Upper lobe of left lung (tissue), 6 donors: Measurements from ENCODE around the gene SLC6A3. TPM values are rescaled to one million over a fixed set of nuclear protein-coding genes. Genes with fewer than 3 reads are reported as not detected.

ENCODE experiments used
- ATAC-seq, 2 donors: fragments of 200-7000 bp; cut with Tn5 transposase; one replicate each; pipeline ENCODE4 v1.9.1; 2022; ENCODE audit warnings: mild to moderate bottlenecking in 2 of 2, moderate library complexity in 2 of 2; ENCODE audit not compliant: low FRiP score in 2 of 2
- DNase-seq, 2 donors: peaks; one replicate each; pipeline ENCODE4 v3.0.0-alpha.2; 2019 to 2020
- H3K27ac ChIP-seq, 4 donors: fragments of 200-600 bp; sonication (generic); one replicate each; pipeline ENCODE4 v1.5.1; 2016 to 2019
- H3K27me3 ChIP-seq, 4 donors: fragments of 200-600 bp; sonication (generic); one replicate each; pipeline ENCODE4 v1.5.1; 2017 to 2019
- H3K36me3 ChIP-seq, 4 donors: fragments of 200-600 bp; sonication (generic); one replicate each; pipeline ENCODE4 v1.5.1; 2016 to 2019
- H3K4me1 ChIP-seq, 4 donors: fragments of 200-600 bp; sonication (generic); one replicate each; pipeline ENCODE4 v1.5.1; 2018 to 2019
- H3K4me3 ChIP-seq, 4 donors: fragments of 200-600 bp; sonication (generic); one replicate each; pipeline ENCODE4 v1.5.1; 2017 to 2019; ENCODE audit warnings: mild to moderate bottlenecking in 2 of 4, moderate library complexity in 1 of 4
- H3K9me3 ChIP-seq, 4 donors: fragments of 200-600 bp; sonication (generic); one replicate each; pipeline ENCODE4 v1.5.1; 2018 to 2019
- EP300 ChIP-seq, 4 donors: sonication (generic); formaldehyde crosslinking; IDR thresholded peaks; one replicate each; pipeline ENCODE4 v1.5.1; 2017; ENCODE audit warnings: antibody characterized with exemption in 4 of 4, control low read depth in 2 of 4
- POLR2A ChIP-seq, 4 donors: fragments of 450-650 bp; IDR thresholded peaks; one replicate each; pipeline ENCODE4 v1.5.1; 2016 to 2017; ENCODE audit warnings: antibody characterized with exemption in 4 of 4, mild to moderate bottlenecking in 2 of 4
- POLR2AphosphoS5 ChIP-seq, 2 donors: sonication (generic); formaldehyde crosslinking; IDR thresholded peaks; one replicate each; pipeline ENCODE4 v1.5.1; 2017; ENCODE audit warnings: antibody characterized with exemption in 2 of 2
- WGBS, 2 donors: methylation state at CpG; one replicate each; pipeline ENCODE4 v1.1.5; 2017 to 2018; 5-methylcytosine and 5-hydroxymethylcytosine counted together
- total RNA-seq, 6 donors: library from RNA; depleted of rRNA in 4 of 6; stranded (reverse); fragments of >200 nt in 4 of 6; gene quantifications; one replicate each; pipeline versions ENCODE4 v1.1.0 to v1.2.1, GENCODE V29; 2016 to 2021
- TF ChIP-seq, protein P1 (sequence below), 6 experiments: fragments of 450-650 bp in 4 of 6; fragments of 200-600 bp in 2 of 6; sonication (generic) in 2 of 6; IDR thresholded peaks; one replicate each; pipeline ENCODE4 v1.5.1; 2016 to 2019; ENCODE audit warnings: antibody characterized with exemption in 6 of 6
- donor health status: DM: no; HTN: no; CAD: no; lungs with moderate emphysema.
- donor health status: DM: no; HTN: yes; CAD: no; lungs with severe emphysema.

Gene SLC6A3
- total RNA-seq, 6 donors from 2014 or later: 0.15 to 1.2 (median 0.36) TPM; not detected in 2

DNA sequence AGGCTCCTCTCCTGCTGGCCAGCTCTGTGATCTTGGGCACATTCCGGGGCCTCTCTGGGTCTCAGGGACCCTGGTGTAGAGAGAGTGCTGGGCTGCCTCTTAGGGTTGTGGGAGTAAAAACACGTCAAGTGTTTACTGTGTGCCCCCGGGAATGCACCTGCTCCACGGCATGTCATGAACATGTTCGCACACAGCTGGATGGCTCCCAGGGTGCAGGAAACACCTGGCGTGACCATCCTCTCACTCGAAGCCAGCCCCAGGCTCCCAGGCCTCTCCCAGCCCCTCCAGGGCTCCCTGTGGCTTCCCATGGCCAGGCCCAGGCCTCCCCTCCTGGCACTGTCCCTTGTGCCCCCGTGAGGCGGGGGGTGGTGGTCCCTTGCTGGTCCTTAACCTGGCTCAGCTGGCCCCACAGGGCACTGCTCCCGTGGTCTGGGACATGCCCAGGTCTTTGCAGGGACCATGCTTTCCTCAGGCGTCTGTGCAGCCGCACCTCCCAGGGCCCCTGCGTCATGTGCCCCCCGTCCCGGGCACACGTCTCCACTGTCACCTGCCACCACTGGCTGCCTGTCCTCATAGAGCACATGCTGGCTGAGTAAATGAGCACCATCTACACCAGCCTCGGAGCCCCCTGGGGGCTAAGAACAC is 44.9 kb downstream of the SLC6A3 start:
- H3K4me3 ChIP-seq: no peak overlapping the region
- ATAC-seq (no peak), DNase-seq (no peak)
- WGBS, 2 donors: 85% methylated on average over 17 of the region's 17 CpGs; no CpG with 5 or more reads in 1 of the 2 donors
- H3K27ac ChIP-seq: no peak overlapping the region
- no peaks in the 10 kb centered on the region for H3K27me3 ChIP-seq
- no peaks in the 10 kb centered on the region for H3K4me1 ChIP-seq
- TF ChIP-seq, protein P1, sequence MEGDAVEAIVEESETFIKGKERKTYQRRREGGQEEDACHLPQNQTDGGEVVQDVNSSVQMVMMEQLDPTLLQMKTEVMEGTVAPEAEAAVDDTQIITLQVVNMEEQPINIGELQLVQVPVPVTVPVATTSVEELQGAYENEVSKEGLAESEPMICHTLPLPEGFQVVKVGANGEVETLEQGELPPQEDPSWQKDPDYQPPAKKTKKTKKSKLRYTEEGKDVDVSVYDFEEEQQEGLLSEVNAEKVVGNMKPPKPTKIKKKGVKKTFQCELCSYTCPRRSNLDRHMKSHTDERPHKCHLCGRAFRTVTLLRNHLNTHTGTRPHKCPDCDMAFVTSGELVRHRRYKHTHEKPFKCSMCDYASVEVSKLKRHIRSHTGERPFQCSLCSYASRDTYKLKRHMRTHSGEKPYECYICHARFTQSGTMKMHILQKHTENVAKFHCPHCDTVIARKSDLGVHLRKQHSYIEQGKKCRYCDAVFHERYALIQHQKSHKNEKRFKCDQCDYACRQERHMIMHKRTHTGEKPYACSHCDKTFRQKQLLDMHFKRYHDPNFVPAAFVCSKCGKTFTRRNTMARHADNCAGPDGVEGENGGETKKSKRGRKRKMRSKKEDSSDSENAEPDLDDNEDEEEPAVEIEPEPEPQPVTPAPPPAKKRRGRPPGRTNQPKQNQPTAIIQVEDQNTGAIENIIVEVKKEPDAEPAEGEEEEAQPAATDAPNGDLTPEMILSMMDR (IDR thresholded peaks at IDR 0.05): no peak
- TF ChIP-seq POLR2A (IDR thresholded peaks at IDR 0.05): no peak
- no peak for TF ChIP-seq EP300 (IDR thresholded peaks at IDR 0.05)
- no peak for TF ChIP-seq POLR2AphosphoS5 (IDR thresholded peaks at IDR 0.05)
- no peaks in the 10 kb centered on the region for H3K36me3 ChIP-seq
- peaks cover 0 to 4% (median 0%) of the 10 kb centered on the region in 4 donors for H3K9me3 ChIP-seq

- DNase-seq: no peak
- Histone ChIP-seq H3K27ac (no peak overlapping the region), H3K4me1 (no peaks in the 10 kb centered on the region), H3K36me3 (no peaks in the 10 kb centered on the region), H3K4me3 (no peak overlapping the region), H3K27me3 (no peaks in the 10 kb centered on the region), H3K9me3 (peaks cover 0 to 4% (median 0%) of the 10 kb centered on the region in 4 donors)
- no peak for ATAC-seq
- 73 to 80% methylated on average over 11 of the region's 11 CpGs for WGBS, 2 donors
- TF ChIP-seq, protein P1 (IDR thresholded peaks at IDR 0.05): no peak
- TF ChIP-seq EP300 (IDR thresholded peaks at IDR 0.05): no peak
Observed at GRCh38 chr5:1399737-1400136, 45.5 kb downstream of the SLC6A3 start.

GRCh38 chr5:1396293-1396816 is 48.9 kb downstream of the SLC6A3 start:
- DNase-seq (no peak), ATAC-seq (no peak)
- no peaks in the 10 kb centered on the region for H3K36me3 ChIP-seq
- no peak overlapping the region for H3K27ac ChIP-seq
- H3K4me1 ChIP-seq: no peaks in the 10 kb centered on the region
- WGBS, 2 donors: 59 to 63% methylated on average over 17 to 18 of the region's 18 CpGs
- H3K4me3 ChIP-seq: no peak overlapping the region
- TF ChIP-seq POLR2A (IDR thresholded peaks at IDR 0.05) (no peak), EP300 (IDR thresholded peaks at IDR 0.05) (no peak), POLR2AphosphoS5 (IDR thresholded peaks at IDR 0.05) (no peak)
- TF ChIP-seq, protein P1 (IDR thresholded peaks at IDR 0.05): no peak
- peaks cover 0 to 4% (median 0%) of the 10 kb centered on the region in 4 donors for H3K9me3 ChIP-seq
- no peaks in the 10 kb centered on the region for H3K27me3 ChIP-seq

GRCh38 chr5:1394881-1395860 is 50.1 kb downstream of the SLC6A3 start:
- Histone ChIP-seq H3K27ac (no peak overlapping the region), H3K9me3 (peaks cover 0 to 4% (median 0%) of the 10 kb centered on the region in 4 donors), H3K4me3 (no peak overlapping the region), H3K4me1 (no peaks in the 10 kb centered on the region), H3K36me3 (no peaks in the 10 kb centered on the region), H3K27me3 (no peaks in the 10 kb centered on the region)
- TF ChIP-seq EP300 (IDR thresholded peaks at IDR 0.05) (no peak), POLR2A (IDR thresholded peaks at IDR 0.05) (no peak), POLR2AphosphoS5 (IDR thresholded peaks at IDR 0.05) (no peak)
- TF ChIP-seq, protein P1 (IDR thresholded peaks at IDR 0.05): no peak
- ATAC-seq: no peak
- 86% methylated on average over 20 to 31 of the region's 32 CpGs for WGBS, 2 donors
- DNase-seq: no peak
